Neural cell (in vitro differentiated cells): Measurements from ENCODE around the gene ARHGEF4. TPM values are rescaled to one million over a fixed set of nuclear protein-coding genes. Genes with fewer than 3 reads are reported as not detected.
A peak's percentile ranks its signal among the peaks of the same experiment; 100 is the strongest.

ENCODE experiments used
- H2AFZ ChIP-seq: fragments of 200-600, 300-800 bp; sonication (generic), shearing (Covaris generic); 2 replicates; pipeline ENCODE4 v1.6.0; 2014; ENCODE audit warnings: low read depth, mild to moderate bottlenecking, antibody characterized with exemption, low read length, moderate library complexity
- H3F3A ChIP-seq: fragments of 200-600 bp; shearing (Covaris generic); 2 replicates; pipeline ENCODE4 v1.6.1; 2016; ENCODE audit warnings: mild to moderate bottlenecking, moderate library complexity, mixed read lengths, antibody characterized with exemption, low read length; ENCODE audit not compliant: insufficient read depth, poor library complexity, severe bottlenecking
- H3K27ac ChIP-seq: fragments of 200-600, 300-800 bp; sonication (generic), shearing (Covaris generic); 2 replicates; pipeline ENCODE4 v1.5.1; 2014; ENCODE audit warnings: mild to moderate bottlenecking, low read length, moderate library complexity
- H3K27me3 ChIP-seq: fragments of 300-800, 200-600 bp; sonication (generic), shearing (Covaris generic); 2 replicates; pipeline ENCODE4 v1.6.0; 2014; ENCODE audit warnings: mild to moderate bottlenecking, low read depth, low read length, moderate library complexity; ENCODE audit not compliant: insufficient read depth
- H3K36me3 ChIP-seq: fragments of 300-800, 200-600 bp; sonication (generic), shearing (Covaris generic); 2 replicates; pipeline ENCODE4 v1.5.1; 2014; ENCODE audit warnings: mild to moderate bottlenecking, antibody characterized with exemption, low read length, moderate library complexity; ENCODE audit not compliant: insufficient read depth
- H3K4me2 ChIP-seq: fragments of 300-800, 200-600 bp; sonication (generic), shearing (Covaris generic); 2 replicates; pipeline ENCODE4 v1.6.0; 2014; ENCODE audit warnings: mild to moderate bottlenecking, low read length
- H3K4me3 ChIP-seq: fragments of 300-800, 200-600 bp; sonication (generic), shearing (Covaris generic); 2 replicates; pipeline ENCODE4 v1.5.1; 2014; ENCODE audit warnings: mild to moderate bottlenecking, low read length, moderate library complexity
- H3K79me2 ChIP-seq: fragments of 200-600 bp; shearing (Covaris generic); replicated peaks from 2 replicates; pipeline ENCODE4 v1.6.0; 2014; ENCODE audit warnings: mild to moderate bottlenecking, low read length, moderate library complexity; ENCODE audit not compliant: insufficient read depth
- H3K9ac ChIP-seq: fragments of 300-800, 200-600 bp; sonication (generic), shearing (Covaris generic); 2 replicates; pipeline ENCODE4 v1.6.1; 2016; ENCODE audit warnings: mild to moderate bottlenecking, low read length, mixed read lengths
- H3K9me2 ChIP-seq: fragments of 200-600 bp; shearing (Covaris generic); 2 replicates; pipeline ENCODE4 v1.6.1; 2016; ENCODE audit warnings: mild to moderate bottlenecking, low read length, mixed read lengths; ENCODE audit not compliant: insufficient read depth
- H3K9me3 ChIP-seq: fragments of 200-600, 300-800 bp; sonication (generic), shearing (Covaris generic); 2 replicates; pipeline ENCODE4 v1.6.1; 2016; ENCODE audit warnings: mild to moderate bottlenecking, mixed run types, low read length, moderate library complexity, mixed read lengths
- H4K20me1 ChIP-seq: fragments of 200-600 bp; shearing (Covaris generic); 2 replicates; pipeline ENCODE4 v1.6.1; 2016; ENCODE audit warnings: mild to moderate bottlenecking, mixed run types; ENCODE audit not compliant: insufficient read depth
- EP300 ChIP-seq: fragments of 450-650 bp; conservative IDR thresholded peaks from 2 replicates; pipeline ENCODE4 v1.6.1; 2014; ENCODE audit warnings: antibody characterized with exemption, mild to moderate bottlenecking, moderate library complexity; ENCODE audit not compliant: poor library complexity, severe bottlenecking
- EZH2 ChIP-seq: fragments of 200-600, 300-800 bp; shearing (Covaris generic), sonication (generic); IDR thresholded peaks from 2 replicates; pipeline ENCODE4 v1.6.1; 2014; ENCODE audit warnings: antibody characterized with exemption, low read length, borderline replicate concordance, mild to moderate bottlenecking; ENCODE audit not compliant: insufficient read depth, poor library complexity, severe bottlenecking
- MXI1 ChIP-seq: fragments of 450-650 bp; conservative IDR thresholded peaks from 2 replicates; pipeline ENCODE4 v1.6.1; 2014; ENCODE audit warnings: antibody characterized with exemption, mild to moderate bottlenecking; ENCODE audit not compliant: poor library complexity, severe bottlenecking
- POLR2AphosphoS5 ChIP-seq: IDR thresholded peaks from 2 replicates; pipeline ENCODE4 v1.6.1; 2012
- RAD21 ChIP-seq: fragments of 450-650 bp; conservative IDR thresholded peaks from 2 replicates; pipeline ENCODE4 v1.6.1; 2014; ENCODE audit warnings: antibody characterized with exemption, mild to moderate bottlenecking, moderate library complexity
- SMC3 ChIP-seq: fragments of 450-650 bp; conservative IDR thresholded peaks from 2 replicates; pipeline ENCODE4 v1.6.1; 2014; ENCODE audit warnings: antibody characterized with exemption, mild to moderate bottlenecking, moderate library complexity; ENCODE audit not compliant: poor library complexity
- TAF1 ChIP-seq: IDR thresholded peaks from 2 replicates; pipeline ENCODE4 v1.6.1; 2012; ENCODE audit warnings: low read depth
- polyA plus RNA-seq: library from polyadenylated mRNA; depleted of rRNA; stranded (reverse); fragments of >200 nt; gene quantifications from 2 replicates; pipeline ENCODE4 v1.2.3, GENCODE V29; 2014
- TF ChIP-seq, protein P1 (sequence below): fragments of 450-650 bp; IDR thresholded peaks from 2 replicates; pipeline ENCODE4 v1.5.1; 2014; ENCODE audit warnings: antibody characterized with exemption, mild to moderate bottlenecking, moderate library complexity; ENCODE audit not compliant: poor library complexity, severe bottlenecking
- TF ChIP-seq, protein P2 (sequence below): IDR thresholded peaks from 2 replicates; pipeline ENCODE4 v1.6.1; 2012; ENCODE audit warnings: borderline replicate concordance

The ARHGEF4 gene
- polyA plus RNA-seq, 1 donor from 2014 or later, result 45.9 TPM

DNA sequence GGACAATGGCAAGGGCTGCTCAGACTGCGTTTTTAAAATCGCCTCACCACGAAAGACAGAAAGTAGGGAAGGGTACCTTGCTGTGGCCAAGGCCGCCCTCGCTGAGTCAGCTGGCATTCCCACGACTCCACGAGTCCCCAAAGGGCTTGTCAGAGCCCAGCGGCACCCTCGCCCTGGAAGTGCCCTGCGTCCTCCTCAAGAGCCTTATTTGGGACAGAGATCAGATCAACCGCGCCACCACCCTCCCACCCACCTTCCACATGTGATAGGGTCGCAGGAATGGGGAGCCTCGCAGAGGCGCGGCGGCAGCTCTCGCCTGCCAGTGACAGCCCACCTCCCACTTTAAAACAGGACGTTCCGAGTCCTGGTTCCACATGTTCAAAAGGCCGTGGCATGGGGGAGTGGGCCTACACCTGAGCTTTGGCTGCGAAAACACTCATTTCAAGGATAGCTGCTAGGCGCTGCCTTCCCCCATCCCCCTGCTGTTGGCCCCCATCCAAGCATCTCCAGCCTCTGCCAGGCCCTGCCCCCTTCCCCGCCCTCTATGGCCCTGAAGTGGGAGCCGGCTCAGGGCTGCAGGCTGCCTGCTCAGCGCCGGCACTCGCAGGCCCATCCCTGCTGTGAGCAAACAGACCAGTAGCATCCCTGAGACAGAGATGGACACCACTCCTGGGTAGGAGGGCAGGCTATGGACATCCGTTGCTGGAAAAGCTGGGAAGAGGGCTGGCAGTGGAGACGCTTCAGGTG is 38.1 kb upstream of the ARHGEF4 start:
- H3K9ac ChIP-seq, result peak overlapping the region; percentile 89
- no peak overlapping the region for H3K27ac ChIP-seq

DNA sequence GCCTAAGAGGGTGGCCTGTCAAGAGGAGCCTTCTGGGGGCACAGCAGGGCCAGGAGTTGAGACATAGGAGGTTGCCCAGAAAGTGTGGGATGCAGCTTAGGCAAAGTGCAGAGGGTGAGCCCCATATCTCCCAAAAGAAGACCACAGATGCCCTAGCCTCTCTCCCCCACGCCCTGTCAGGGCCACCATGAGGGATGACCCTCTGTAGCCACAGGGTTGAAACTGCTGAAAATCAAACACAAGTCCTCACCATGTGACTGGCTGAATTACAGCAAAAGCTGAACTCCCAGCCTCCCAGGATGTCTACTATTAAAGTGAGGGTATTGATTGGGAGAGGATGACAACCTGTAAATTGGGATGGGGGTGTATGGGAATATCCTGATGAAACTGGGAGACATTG is 37.4 kb upstream of the ARHGEF4 start:
- Histone ChIP-seq H3K9me2 (no peaks in the 10 kb centered on the region), H2AFZ (no peak overlapping the region), H3K36me3 (no peaks in the 10 kb centered on the region), H3K9ac (no peak overlapping the region), H3F3A (no peaks in the 10 kb centered on the region), H3K79me2 (no peaks in the 10 kb centered on the region), H3K4me3 (no peak overlapping the region), H3K4me2 (no peak overlapping the region), H4K20me1 (no peaks in the 10 kb centered on the region), H3K27me3 (peaks cover 9% of the 10 kb centered on the region), H3K9me3 (no peaks in the 10 kb centered on the region), H3K27ac (no peak overlapping the region)
- TF ChIP-seq POLR2AphosphoS5 (no peak), SMC3 (no peak), MXI1 (no peak), EZH2 (no peak), RAD21 (no peak), TAF1 (no peak), EP300 (no peak)
- TF ChIP-seq, protein P1, sequence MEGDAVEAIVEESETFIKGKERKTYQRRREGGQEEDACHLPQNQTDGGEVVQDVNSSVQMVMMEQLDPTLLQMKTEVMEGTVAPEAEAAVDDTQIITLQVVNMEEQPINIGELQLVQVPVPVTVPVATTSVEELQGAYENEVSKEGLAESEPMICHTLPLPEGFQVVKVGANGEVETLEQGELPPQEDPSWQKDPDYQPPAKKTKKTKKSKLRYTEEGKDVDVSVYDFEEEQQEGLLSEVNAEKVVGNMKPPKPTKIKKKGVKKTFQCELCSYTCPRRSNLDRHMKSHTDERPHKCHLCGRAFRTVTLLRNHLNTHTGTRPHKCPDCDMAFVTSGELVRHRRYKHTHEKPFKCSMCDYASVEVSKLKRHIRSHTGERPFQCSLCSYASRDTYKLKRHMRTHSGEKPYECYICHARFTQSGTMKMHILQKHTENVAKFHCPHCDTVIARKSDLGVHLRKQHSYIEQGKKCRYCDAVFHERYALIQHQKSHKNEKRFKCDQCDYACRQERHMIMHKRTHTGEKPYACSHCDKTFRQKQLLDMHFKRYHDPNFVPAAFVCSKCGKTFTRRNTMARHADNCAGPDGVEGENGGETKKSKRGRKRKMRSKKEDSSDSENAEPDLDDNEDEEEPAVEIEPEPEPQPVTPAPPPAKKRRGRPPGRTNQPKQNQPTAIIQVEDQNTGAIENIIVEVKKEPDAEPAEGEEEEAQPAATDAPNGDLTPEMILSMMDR, result no peak
- TF ChIP-seq, protein P2, sequence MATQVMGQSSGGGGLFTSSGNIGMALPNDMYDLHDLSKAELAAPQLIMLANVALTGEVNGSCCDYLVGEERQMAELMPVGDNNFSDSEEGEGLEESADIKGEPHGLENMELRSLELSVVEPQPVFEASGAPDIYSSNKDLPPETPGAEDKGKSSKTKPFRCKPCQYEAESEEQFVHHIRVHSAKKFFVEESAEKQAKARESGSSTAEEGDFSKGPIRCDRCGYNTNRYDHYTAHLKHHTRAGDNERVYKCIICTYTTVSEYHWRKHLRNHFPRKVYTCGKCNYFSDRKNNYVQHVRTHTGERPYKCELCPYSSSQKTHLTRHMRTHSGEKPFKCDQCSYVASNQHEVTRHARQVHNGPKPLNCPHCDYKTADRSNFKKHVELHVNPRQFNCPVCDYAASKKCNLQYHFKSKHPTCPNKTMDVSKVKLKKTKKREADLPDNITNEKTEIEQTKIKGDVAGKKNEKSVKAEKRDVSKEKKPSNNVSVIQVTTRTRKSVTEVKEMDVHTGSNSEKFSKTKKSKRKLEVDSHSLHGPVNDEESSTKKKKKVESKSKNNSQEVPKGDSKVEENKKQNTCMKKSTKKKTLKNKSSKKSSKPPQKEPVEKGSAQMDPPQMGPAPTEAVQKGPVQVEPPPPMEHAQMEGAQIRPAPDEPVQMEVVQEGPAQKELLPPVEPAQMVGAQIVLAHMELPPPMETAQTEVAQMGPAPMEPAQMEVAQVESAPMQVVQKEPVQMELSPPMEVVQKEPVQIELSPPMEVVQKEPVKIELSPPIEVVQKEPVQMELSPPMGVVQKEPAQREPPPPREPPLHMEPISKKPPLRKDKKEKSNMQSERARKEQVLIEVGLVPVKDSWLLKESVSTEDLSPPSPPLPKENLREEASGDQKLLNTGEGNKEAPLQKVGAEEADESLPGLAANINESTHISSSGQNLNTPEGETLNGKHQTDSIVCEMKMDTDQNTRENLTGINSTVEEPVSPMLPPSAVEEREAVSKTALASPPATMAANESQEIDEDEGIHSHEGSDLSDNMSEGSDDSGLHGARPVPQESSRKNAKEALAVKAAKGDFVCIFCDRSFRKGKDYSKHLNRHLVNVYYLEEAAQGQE, result no peak

More for the DNA sequence above, 38.1 kb upstream of the ARHGEF4 start:
- H2AFZ ChIP-seq, result no peak overlapping the region
- peak overlapping the region; percentile 92 for H3K4me3 ChIP-seq
- H3K9me3 ChIP-seq, result no peaks in the 10 kb centered on the region
- no peak for TF ChIP-seq EZH2
- TF ChIP-seq, protein P2, result no peak
- TF ChIP-seq EP300, result no peak
- TF ChIP-seq RAD21, result no peak
- no peaks in the 10 kb centered on the region for H3K79me2 ChIP-seq
- no peaks in the 10 kb centered on the region for H4K20me1 ChIP-seq
- H3K4me2 ChIP-seq, result no peak overlapping the region
- H3K9me2 ChIP-seq, result no peaks in the 10 kb centered on the region
- H3K27me3 ChIP-seq, result peaks cover 9% of the 10 kb centered on the region
- H3K36me3 ChIP-seq, result no peaks in the 10 kb centered on the region
- H3F3A ChIP-seq, result no peaks in the 10 kb centered on the region
